HepG2 (cell line): Measurements from ENCODE around the gene EMP2. TPM values are rescaled to one million over a fixed set of nuclear protein-coding genes. Genes with fewer than 3 reads are reported as not detected.

ENCODE experiments used
- AGO2 ChIP-seq: fragments of 200-400 bp; formaldehyde crosslinking; optimal IDR thresholded peaks from 2 replicates; pipeline ENCODE3; 2017; ENCODE audit warnings: mild to moderate bottlenecking, low read depth, low read length, moderate library complexity
- DR1 ChIP-seq: sonication (generic); formaldehyde crosslinking; IDR thresholded peaks from 2 replicates; pipeline ENCODE4 v1.8.0; 2021; ENCODE audit warnings: mild to moderate bottlenecking, missing genetic modification reagents, inconsistent platforms
- E2F2 ChIP-seq: sonication (generic); formaldehyde crosslinking; IDR thresholded peaks from 2 replicates; pipeline ENCODE4 v1.4.0; 2020; ENCODE audit warnings: missing genetic modification reagents, borderline replicate concordance
- ELF3 ChIP-seq: IDR thresholded peaks from 2 replicates; pipeline ENCODE4 v1.6.1; 2016; ENCODE audit warnings: missing genetic modification reagents, missing compliant biosample characterization
- MEF2D ChIP-seq: sonication (generic); formaldehyde crosslinking; IDR thresholded peaks from 2 replicates; pipeline ENCODE4 v1.5.1; 2020; ENCODE audit warnings: mild to moderate bottlenecking, missing genetic modification reagents
- MLXIP ChIP-seq: sonication (generic); formaldehyde crosslinking; IDR thresholded peaks from 2 replicates; pipeline ENCODE4 v1.9.0; 2021; ENCODE audit warnings: missing genetic modification reagents, borderline replicate concordance
- MTERF4 ChIP-seq: sonication (generic); formaldehyde crosslinking; IDR thresholded peaks from 2 replicates; pipeline ENCODE4 v1.8.0; 2023; ENCODE audit warnings: mild to moderate bottlenecking, missing genetic modification reagents
- REST ChIP-seq, 2 experiments: IDR thresholded peaks; 2 replicates each; pipeline ENCODE4 v1.6.1; 2011 to 2012; ENCODE audit warnings: low read length in 2 of 2, borderline replicate concordance in 1 of 2, low read depth in 1 of 2, mild to moderate bottlenecking in 1 of 2, moderate library complexity in 1 of 2
- SP4 ChIP-seq: sonication (generic); formaldehyde crosslinking; IDR thresholded peaks from 2 replicates; pipeline ENCODE4 v1.8.1; 2023; ENCODE audit warnings: mild to moderate bottlenecking, missing genetic modification reagents
- TCF12 ChIP-seq, 2 experiments: fragments of 450-650 bp in 1 of 2; sonication (generic) in 1 of 2; formaldehyde crosslinking in 1 of 2; IDR thresholded peaks; 2 replicates each; pipeline versions ENCODE4 v1.6.1 to v1.8.0; 2017 to 2022; ENCODE audit warnings: antibody characterized with exemption in 1 of 2, mild to moderate bottlenecking in 1 of 2, missing genetic modification reagents in 1 of 2, moderate library complexity in 1 of 2
- XBP1 ChIP-seq: sonication (generic); formaldehyde crosslinking; IDR thresholded peaks from 2 replicates; pipeline ENCODE4 v1.5.0; 2020; ENCODE audit warnings: missing genetic modification reagents
- ZNF343 ChIP-seq: sonication (generic); formaldehyde crosslinking; IDR thresholded peaks from 2 replicates; pipeline ENCODE4 v1.4.0; 2020; ENCODE audit warnings: mild to moderate bottlenecking, missing genetic modification reagents
- ZNF383 ChIP-seq: sonication (generic); formaldehyde crosslinking; IDR thresholded peaks from 2 replicates; pipeline ENCODE4 v1.4.0; 2020; ENCODE audit warnings: missing genetic modification reagents, mild to moderate bottlenecking, borderline replicate concordance
- ZNF432 ChIP-seq: sonication (generic); formaldehyde crosslinking; IDR thresholded peaks from 2 replicates; pipeline ENCODE4 v1.5.0; 2020; ENCODE audit warnings: missing genetic modification reagents, mild to moderate bottlenecking, borderline replicate concordance
- ZNF451 ChIP-seq: sonication (generic); formaldehyde crosslinking; IDR thresholded peaks from 2 replicates; pipeline ENCODE4 v1.5.0; 2020; ENCODE audit warnings: mild to moderate bottlenecking, missing genetic modification reagents
- ZNF510 ChIP-seq: sonication (generic); formaldehyde crosslinking; IDR thresholded peaks from 2 replicates; pipeline ENCODE4 v1.4.0; 2020; ENCODE audit warnings: low read depth, mild to moderate bottlenecking, missing genetic modification reagents
- ZNF550 ChIP-seq: sonication (generic); formaldehyde crosslinking; IDR thresholded peaks from 2 replicates; pipeline ENCODE4 v1.4.0; 2020; ENCODE audit warnings: mild to moderate bottlenecking, missing genetic modification reagents, borderline replicate concordance
- ZNF569 ChIP-seq: sonication (generic); formaldehyde crosslinking; IDR thresholded peaks from 2 replicates; pipeline ENCODE4 v1.5.0; 2020; ENCODE audit warnings: mild to moderate bottlenecking, missing genetic modification reagents, moderate library complexity, borderline replicate concordance
- ZNF580 ChIP-seq: IDR thresholded peaks from 2 replicates; pipeline ENCODE4 v1.6.1; 2016; ENCODE audit warnings: low read depth, borderline replicate concordance
- ZNF614 ChIP-seq: IDR thresholded peaks from 2 replicates; pipeline ENCODE4 v1.6.1; 2018; ENCODE audit warnings: missing biosample characterization, missing genetic modification reagents, inconsistent platforms, borderline replicate concordance
- ZNF782 ChIP-seq: sonication (generic); formaldehyde crosslinking; IDR thresholded peaks from 2 replicates; pipeline ENCODE4 v1.4.0; 2020; ENCODE audit warnings: missing genetic modification reagents, mild to moderate bottlenecking, borderline replicate concordance
- polyA plus RNA-seq, 8 experiments: library from polyadenylated mRNA; depleted of rRNA in 3 of 8; stranded (reverse) in 7 of 8; unstranded in 1 of 8; fragments of >200 nt; fragmentation: Illumina TruSeq in 4 of 8; extraction: Trizol in 4 of 8; gene quantifications; 2 replicates each; pipeline versions ENCODE4 v1.2.1 to v1.2.3, GENCODE V29; 2011 to 2016; ENCODE audit warnings: low read depth in 4 of 8, missing spikeins in 1 of 8, mixed read lengths in 1 of 8; ENCODE audit not compliant: insufficient read depth in 1 of 8
- total RNA-seq, 5 experiments: library from RNA; depleted of rRNA; stranded (reverse); fragments of >200 nt; fragmentation: Illumina TruSeq; extraction: Trizol; gene quantifications; 2 replicates each; pipeline ENCODE4 v1.2.3, GENCODE V29; 2016; ENCODE audit warnings: low read depth in 1 of 5

The EMP2 gene
- total and polyA plus RNA-seq, 2 of the 13 experiments (the other 11 are each of a cell fraction or from before 2014, with no cell fraction given): 24.6 to 91.2 TPM

GRCh38 chr16:10629592-10629963, 49.2 kb upstream of the EMP2 start (continued):
- TF ChIP-seq E2F2 (CRISPR knock-in tag) (no peak), ZNF432 (no peak), TCF12 (IDR thresholded peaks at IDR 0.05) (no peak), TCF12 (CRISPR knock-in tag; IDR thresholded peaks at IDR 0.05) (no peak), MEF2D (CRISPR knock-in tag) (no peak), XBP1 (CRISPR knock-in tag) (peak; percentile 18; the same call in 1 of the 2 replicates), ZNF550 (0 out of 2 replicates have a peak, but pooled peaks have one; percentile 82), ZNF782 (CRISPR knock-in tag) (no peak), ZNF580 (CRISPR knock-in tag) (no peak), ZNF569 (CRISPR knock-in tag) (no peak), ZNF383 (CRISPR knock-in tag) (no peak), MTERF4 (CRISPR knock-in tag) (no peak), MLXIP (CRISPR knock-in tag) (no peak), DR1 (CRISPR knock-in tag) (no peak), ZNF451 (CRISPR knock-in tag) (no peak), AGO2 (no peak), ZNF614 (CRISPR knock-in tag) (no peak), REST (IDR thresholded peaks at IDR 0.05; ENCODE audit: borderline replicate concordance in 1 of 2, low read depth in 1 of 2, low read length in 2 of 2) (no peak), SP4 (CRISPR knock-in tag) (no peak), ELF3 (CRISPR knock-in tag) (no peak), ZNF343 (no peak), ZNF510 (CRISPR knock-in tag) (no peak)
